ENCODE data around the gene CELF5.

GRCh38 chr19:3216874-3217273 lies 7.6 kb upstream of the CELF5 start:
- TF ChIP-seq USF2 (CRISPR knock-in tag; IDR thresholded peaks at IDR 0.05) (no peak), SMAD4 (CRISPR knock-in tag; IDR thresholded peaks at IDR 0.05) (no peak), ZNF121 (CRISPR knock-in tag; IDR thresholded peaks at IDR 0.05) (peak; percentile 65; the same call in 1 of the 2 replicates), IRF2 (CRISPR knock-in tag; IDR thresholded peaks at IDR 0.05; ENCODE audit: borderline replicate concordance, low read depth) (no peak), CTCF (IDR thresholded peaks at IDR 0.05) (no peak)
